ENCODE measurements around the gene KIF21B. TPM values are rescaled to one million over a fixed set of nuclear protein-coding genes. Genes with fewer than 3 reads are reported as not detected.
"Not testable (repeated sequence)": the region's sequence is repeated elsewhere in the genome, so short reads cannot be mapped to it uniquely, and the experiment has no call there.

KIF21B gene
- total RNA-seq, 2 donors from 2014 or later: 1.6 to 3.4 TPM

DNA sequence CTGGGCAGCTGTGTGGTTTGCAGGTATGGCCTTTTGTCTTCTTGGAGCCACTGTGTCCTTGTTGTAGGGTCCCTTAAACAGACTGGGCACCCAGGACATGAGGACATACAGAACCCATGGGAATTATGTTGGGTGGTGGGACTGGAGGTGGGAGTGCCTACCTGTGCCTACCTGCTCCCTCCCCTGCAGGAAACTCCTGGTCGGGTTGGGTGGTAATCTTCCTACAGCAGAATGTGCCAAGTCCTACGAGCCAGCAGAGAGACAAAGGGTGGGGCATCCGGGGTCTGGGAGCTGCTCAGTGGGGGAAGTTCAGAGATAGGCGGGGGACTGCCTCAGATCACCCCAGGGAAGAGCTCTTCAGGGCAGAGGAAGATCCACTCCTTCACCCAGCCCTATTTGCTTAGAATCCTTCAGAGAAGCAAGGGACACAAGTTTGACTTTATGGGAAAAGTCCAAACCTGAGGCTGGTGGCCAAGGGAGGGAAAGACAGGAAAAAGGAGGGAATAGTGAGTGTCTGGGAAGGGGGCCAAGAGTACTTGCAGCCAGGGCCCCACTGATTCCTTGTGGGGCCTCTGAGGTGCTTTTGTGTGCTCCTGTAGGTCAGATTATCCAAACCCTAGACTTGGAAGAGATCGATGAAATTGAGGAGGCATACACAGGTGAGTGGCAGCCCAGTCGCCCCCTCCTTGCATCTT, 58.3 kb downstream of the KIF21B start:
- TF ChIP-seq, protein P1, sequence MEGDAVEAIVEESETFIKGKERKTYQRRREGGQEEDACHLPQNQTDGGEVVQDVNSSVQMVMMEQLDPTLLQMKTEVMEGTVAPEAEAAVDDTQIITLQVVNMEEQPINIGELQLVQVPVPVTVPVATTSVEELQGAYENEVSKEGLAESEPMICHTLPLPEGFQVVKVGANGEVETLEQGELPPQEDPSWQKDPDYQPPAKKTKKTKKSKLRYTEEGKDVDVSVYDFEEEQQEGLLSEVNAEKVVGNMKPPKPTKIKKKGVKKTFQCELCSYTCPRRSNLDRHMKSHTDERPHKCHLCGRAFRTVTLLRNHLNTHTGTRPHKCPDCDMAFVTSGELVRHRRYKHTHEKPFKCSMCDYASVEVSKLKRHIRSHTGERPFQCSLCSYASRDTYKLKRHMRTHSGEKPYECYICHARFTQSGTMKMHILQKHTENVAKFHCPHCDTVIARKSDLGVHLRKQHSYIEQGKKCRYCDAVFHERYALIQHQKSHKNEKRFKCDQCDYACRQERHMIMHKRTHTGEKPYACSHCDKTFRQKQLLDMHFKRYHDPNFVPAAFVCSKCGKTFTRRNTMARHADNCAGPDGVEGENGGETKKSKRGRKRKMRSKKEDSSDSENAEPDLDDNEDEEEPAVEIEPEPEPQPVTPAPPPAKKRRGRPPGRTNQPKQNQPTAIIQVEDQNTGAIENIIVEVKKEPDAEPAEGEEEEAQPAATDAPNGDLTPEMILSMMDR (IDR thresholded peaks at IDR 0.05): no peak
- TF ChIP-seq POLR2A (IDR thresholded peaks at IDR 0.05): no peak
- Histone ChIP-seq H3K27me3 (no peaks in the 10 kb centered on the region), H3K27ac (no peak overlapping the region), H3K9me3 (no peaks in the 10 kb centered on the region), H3K4me1 (no peaks in the 10 kb centered on the region), H3K4me3 (no peak overlapping the region), H3K36me3 (replicated peaks in 1 of 2; ENCODE audit: insufficient read depth in 1 of 2, low read depth in 2 of 2) (no peaks in the 10 kb centered on the region)
- intact Hi-C loops (cut with DNase I): no loop called here
- WGBS, 2 donors: 55 to 58% methylated on average over 6 of the region's 6 CpGs
- no peak for DNase-seq
- no peak for ATAC-seq

GRCh38 chr1:200963888-200964287, 59.6 kb downstream of the KIF21B start:
- H3K4me1 ChIP-seq; H3K27ac ChIP-seq; DNase-seq; H3K4me3 ChIP-seq; H3K9me3 ChIP-seq; H3K36me3 ChIP-seq (replicated peaks in 1 of 2; ENCODE audit: insufficient read depth in 1 of 2, low read depth in 2 of 2); H3K27me3 ChIP-seq; ATAC-seq; intact Hi-C loops (cut with DNase I): not testable (repeated sequence)
- WGBS, 2 donors: 92 to 97% methylated on average over 11 of the region's 11 CpGs

- no peak for ATAC-seq
- 77 to 79% methylated on average over 2 of the region's 2 CpGs for WGBS, 2 donors
Measured at GRCh38 chr1:200963076-200963475, 60.4 kb downstream of the KIF21B start.

DNA sequence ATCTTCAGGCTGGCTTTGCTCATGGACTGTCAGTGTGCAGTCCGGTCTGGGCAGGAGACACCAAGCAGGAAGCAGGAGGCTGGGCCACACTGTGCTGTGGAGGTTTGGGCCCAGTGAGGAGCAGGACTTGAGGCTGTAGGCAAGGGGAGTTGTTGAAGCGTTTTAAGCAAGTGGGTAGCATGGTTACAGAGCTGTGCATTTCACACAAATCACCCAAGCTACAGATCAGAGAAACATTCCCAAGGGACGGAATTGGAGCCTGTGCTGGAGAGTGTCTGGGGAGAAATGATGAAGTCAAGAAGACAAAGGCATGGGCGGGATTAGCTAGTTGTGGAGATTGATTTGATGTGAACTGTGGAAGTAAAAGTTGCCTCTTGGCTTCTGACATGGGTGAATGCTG, 60.9 kb downstream of the KIF21B start:
- 90 to 91% methylated on average over 4 of the region's 4 CpGs for whole genome bisulfite sequencing, 2 donors
- no peak overlapping the region for H3K27ac ChIP-seq

More at GRCh38 chr1:200963076-200963475, 60.4 kb downstream of the KIF21B start:
- TF ChIP-seq POLR2A (IDR thresholded peaks at IDR 0.05): no peak
- TF ChIP-seq, protein P1 (IDR thresholded peaks at IDR 0.05): no peak
- intact Hi-C loops (cut with DNase I): no loop called here
- Histone ChIP-seq H3K36me3 (replicated peaks in 1 of 2; ENCODE audit: insufficient read depth in 1 of 2, low read depth in 2 of 2) (no peaks in the 10 kb centered on the region), H3K27me3 (no peaks in the 10 kb centered on the region), H3K27ac (no peak overlapping the region), H3K9me3 (no peaks in the 10 kb centered on the region), H3K4me1 (no peaks in the 10 kb centered on the region), H3K4me3 (no peak overlapping the region)
- no peak for DNase-seq

GRCh38 chr1:200962151-200962550, 61.4 kb downstream of the KIF21B start:
- H3K27me3 ChIP-seq; H3K36me3 ChIP-seq (replicated peaks in 1 of 2; ENCODE audit: insufficient read depth in 1 of 2, low read depth in 2 of 2); H3K4me3 ChIP-seq; ATAC-seq; intact Hi-C loops (cut with DNase I); H3K4me1 ChIP-seq; H3K9me3 ChIP-seq; H3K27ac ChIP-seq; DNase-seq: not testable (repeated sequence)
- 90 to 96% methylated on average over 11 of the region's 11 CpGs for WGBS, 2 donors

More for the DNA sequence above, 60.9 kb downstream of the KIF21B start:
- TF ChIP-seq POLR2A (IDR thresholded peaks at IDR 0.05): no peak
- TF ChIP-seq, protein P1 (IDR thresholded peaks at IDR 0.05): no peak
- H3K36me3 ChIP-seq (replicated peaks in 1 of 2; ENCODE audit: insufficient read depth in 1 of 2, low read depth in 2 of 2): no peaks in the 10 kb centered on the region
- no peaks in the 10 kb centered on the region for H3K27me3 ChIP-seq
- no peak for ATAC-seq
- H3K4me1 ChIP-seq: no peaks in the 10 kb centered on the region
- H3K4me3 ChIP-seq: no peak overlapping the region
- no peaks in the 10 kb centered on the region for H3K9me3 ChIP-seq
- intact Hi-C loops (cut with DNase I): no loop called here
- no peak for DNase-seq

- Histone ChIP-seq H3K36me3 (replicated peaks in 1 of 2; ENCODE audit: insufficient read depth in 1 of 2, low read depth in 2 of 2) (no peaks in the 10 kb centered on the region), H3K9me3 (no peaks in the 10 kb centered on the region), H3K4me3 (no peak overlapping the region), H3K27me3 (no peaks in the 10 kb centered on the region), H3K27ac (no peak overlapping the region), H3K4me1 (no peaks in the 10 kb centered on the region)
- WGBS, 2 donors: 84 to 85% methylated on average over 4 of the region's 4 CpGs
- ATAC-seq: no peak
- no peak for DNase-seq
- intact Hi-C loops (cut with DNase I): no loop called here
- no peak for TF ChIP-seq POLR2A (IDR thresholded peaks at IDR 0.05)
- TF ChIP-seq, protein P1 (IDR thresholded peaks at IDR 0.05): no peak
Measured at GRCh38 chr1:200960948-200961340, 62.6 kb downstream of the KIF21B start.
